ENCODE data around the gene ZNF764.
"Not testable (repeated sequence)": the region's sequence is repeated elsewhere in the genome, so short reads cannot be mapped to it uniquely, and the experiment has no call there.

The ZNF764 gene

DNA sequence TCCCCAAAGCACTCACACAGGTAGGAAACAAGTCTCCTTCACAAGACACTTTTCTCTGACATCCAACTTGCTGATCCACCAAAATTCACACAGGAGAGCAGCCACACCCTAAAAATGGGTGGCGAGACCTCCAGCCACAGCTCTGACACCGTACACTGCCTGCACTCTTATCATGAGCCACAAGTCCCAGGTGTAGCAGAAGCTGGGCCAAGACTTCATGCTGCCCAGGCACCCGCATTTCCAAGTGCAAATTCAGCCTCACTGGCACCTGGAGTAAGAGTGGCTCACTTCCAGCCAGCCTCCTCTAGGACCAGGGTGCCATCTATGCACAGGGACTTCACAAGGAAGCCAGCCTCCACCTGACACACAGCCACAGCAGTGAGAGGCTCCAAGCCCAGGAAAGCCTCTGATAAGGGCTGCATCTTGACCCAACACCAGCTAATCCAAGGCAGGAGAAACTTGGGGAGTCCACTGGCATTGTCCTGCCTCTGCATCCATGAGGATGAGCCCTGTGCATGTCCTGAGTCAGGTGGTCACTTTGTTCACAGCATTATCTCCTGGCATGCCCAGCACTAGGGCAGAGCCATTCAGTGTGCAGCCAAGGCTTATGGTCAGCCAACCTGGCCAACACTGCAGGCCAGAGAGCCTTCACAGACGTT is 29.2 kb downstream of the ZNF764 start:
- DNase-seq, result no peak

GRCh38 chr16:30527635-30528178 is 30.5 kb downstream of the ZNF764 start:
- DNase-seq, result peak in 7 of 58 donors; percentile 24 to 65 (median 39)

DNA sequence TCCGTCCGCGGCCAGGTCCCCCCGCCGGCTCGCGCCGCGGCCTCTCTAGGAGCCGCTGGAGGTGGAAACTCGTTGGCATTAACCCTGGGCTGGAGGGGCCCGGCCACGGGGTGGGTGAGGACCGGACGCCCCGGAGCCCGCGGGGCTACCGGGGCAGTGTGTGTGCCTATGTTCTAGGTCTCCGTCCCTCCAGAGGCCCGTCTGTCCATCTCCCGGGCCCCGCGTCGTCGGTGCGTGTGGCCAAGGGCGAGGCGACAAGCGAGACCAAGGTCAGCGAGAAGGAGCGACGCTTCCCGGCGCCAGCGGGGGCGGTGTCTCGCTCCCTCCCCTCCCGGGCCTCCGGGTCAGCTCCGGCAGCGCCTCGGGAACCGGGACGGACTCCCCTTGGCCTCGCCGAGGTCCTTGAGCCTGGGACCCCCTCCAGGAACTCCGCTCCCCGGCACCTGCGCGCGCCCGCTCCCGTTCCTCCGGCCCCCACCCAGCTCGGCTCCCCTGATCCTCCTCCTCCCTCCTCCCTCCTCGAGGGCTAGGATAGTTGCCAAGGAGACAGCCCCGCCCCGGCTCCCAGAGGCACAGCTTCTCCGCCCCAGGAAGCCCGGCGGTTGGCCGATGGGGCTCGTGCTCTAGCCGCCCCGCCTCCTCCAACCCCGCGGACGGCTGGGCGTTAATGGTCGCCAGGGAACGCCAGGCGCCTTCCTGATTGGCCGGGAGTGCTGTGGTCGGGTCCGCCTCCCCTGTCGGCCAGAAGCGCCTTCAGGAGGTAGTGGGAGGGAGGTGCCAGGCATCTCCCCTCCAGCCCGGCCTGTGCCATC is 31.1 kb downstream of the ZNF764 start:
- peak; percentile 87 to 99 (median 97) for DNase-seq

DNA sequence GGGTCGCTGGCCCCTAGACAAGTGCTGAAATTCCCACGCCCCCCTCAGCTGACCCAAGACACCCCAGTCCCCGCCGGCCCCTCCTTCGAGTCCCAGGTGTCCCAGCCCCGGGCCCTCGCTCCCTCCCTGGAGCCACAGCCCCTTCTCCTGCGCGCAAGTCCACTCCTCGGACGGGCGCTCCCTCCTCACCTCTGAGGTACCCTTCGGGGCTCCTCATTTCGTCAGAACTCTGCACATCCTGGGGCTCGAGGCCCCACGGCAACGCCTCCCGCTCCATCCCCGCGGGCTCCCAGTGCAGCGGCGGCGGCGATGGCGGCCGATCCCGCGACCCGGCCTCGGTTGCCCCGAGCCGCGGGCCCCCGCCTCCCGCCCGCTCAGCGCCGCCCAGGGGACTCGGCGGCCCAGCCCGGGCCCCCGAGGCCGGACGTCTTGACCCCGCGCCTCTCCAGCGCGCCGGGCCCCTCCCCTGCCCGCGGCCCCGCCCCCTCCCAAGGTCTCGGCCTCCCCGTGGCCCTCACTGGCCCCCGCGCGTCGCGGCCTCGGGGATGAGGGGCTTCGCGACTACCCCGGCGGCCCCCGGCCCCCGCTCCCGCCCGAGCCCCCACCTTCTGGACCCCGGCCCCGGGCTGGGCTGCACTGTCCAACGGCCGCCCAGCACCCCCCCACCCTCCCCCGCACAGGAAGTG is 31.9 kb downstream of the ZNF764 start, which contains the start of gene ZNF768:
ZNF768 (minus strand) TSS at position 430 of the 686 bp plus-strand sequence; CDS start at position 277, 153 bp downstream.
- peak in 31 of 58 donors; percentile 29 to 87 (median 72) for DNase-seq

DNA sequence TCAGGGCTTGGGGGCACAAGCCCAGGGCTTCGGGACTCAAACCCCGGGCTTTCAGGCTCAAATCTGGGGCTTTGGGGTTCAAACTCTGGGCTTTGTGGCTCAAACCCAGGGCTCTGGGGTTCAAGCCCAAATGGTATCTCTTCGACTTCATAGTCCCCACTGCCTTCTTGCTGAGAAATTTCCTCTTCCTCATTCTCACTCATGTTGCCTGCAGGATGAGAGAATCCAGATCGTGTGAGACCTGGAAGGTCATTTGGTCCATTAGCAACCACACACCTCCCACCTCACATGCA is 32.4 kb downstream of the ZNF764 start:
- no peak for DNase-seq

DNA sequence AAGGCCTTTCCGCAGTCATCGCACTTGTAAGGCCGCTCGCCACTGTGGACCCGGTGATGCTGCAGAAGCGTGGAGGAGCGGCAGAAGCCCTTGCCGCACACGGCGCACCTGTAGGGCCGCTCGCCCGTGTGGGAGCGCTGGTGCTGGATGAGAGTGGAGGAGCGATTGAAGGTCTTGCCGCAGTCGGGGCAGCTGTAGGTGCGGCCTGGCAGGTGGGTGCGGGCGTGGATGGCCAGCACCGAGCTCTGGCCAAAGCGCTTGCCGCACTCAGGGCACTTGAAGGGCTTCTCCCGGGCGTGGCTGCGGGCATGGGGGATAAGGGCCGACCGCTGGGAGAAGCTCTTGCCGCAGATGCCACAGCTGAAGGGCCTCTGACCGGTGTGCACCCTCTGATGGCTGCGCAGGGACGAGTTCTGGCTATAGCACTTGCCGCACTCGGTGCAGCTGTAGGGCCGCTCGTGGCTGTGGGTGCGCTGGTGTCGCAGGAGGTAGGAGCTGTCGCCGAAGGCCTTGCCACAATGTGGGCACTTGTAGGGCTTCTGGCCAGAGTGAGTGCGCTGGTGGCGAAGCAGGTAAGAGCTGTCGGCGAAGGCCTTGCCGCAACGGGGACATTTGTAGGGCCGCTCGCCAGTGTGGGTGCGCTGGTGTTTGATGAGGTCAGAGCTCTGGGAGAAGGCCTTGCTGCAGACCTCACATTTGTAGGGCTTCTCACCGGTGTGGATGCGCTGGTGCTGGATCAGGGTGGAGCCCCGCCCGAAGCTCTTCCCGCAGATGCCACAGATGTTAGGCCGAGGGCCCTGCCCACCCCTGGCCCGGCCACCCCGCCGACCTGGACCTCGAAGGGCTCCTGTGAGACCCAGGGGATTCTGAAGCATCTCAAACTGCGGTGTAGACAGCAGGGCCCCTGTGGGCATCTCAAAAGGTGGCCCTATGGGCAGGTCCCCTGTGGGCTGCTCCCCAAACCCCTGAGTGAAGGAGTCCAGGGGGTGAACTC is 33.3 kb downstream of the ZNF764 start:
- DNase-seq, result no peak

DNA sequence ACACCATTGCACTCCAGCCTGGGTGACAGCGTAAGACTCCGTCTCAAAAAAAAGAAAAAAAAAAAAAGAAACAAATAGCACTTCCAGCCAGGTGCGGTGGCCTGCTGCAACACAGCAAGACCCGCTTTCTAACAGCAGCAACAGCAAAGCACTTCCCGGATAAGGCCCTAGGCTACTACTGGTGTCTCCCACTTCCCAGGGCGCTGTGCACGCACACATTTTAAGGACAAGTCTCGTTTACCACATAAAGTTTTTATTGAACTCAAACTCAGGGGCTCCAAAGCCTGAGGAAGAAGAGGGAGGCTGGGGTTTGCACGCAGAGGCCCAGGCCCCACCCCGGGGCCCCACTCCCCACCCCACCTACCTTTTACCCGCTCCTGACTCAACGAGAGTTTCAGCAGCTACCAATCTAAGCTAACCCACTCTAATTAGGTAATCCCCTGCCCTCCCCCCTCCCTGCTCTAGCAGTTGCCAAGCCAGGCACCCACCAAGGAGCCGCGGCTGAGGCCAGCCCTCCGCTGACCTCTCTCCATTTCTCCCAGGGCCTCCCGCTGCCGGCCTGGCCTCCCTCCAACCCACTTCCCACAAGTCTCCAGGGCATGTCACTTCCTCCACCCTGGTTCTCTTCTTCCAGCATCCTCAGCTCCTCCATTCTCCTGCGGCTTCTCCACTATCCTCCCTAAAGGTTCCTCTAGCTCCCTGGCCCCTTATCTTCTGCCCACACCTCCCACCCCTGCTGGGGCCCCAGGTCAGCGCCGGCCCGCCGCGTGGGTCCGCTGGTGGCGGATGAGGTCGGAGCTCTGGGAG is 34.2 kb downstream of the ZNF764 start:
- DNase-seq, result peak in 2 of 58 donors; percentile 9 to 18

- not testable (repeated sequence) for DNase-seq
Observed at GRCh38 chr16:30522702-30523463, 35.3 kb downstream of the ZNF764 start.

DNA sequence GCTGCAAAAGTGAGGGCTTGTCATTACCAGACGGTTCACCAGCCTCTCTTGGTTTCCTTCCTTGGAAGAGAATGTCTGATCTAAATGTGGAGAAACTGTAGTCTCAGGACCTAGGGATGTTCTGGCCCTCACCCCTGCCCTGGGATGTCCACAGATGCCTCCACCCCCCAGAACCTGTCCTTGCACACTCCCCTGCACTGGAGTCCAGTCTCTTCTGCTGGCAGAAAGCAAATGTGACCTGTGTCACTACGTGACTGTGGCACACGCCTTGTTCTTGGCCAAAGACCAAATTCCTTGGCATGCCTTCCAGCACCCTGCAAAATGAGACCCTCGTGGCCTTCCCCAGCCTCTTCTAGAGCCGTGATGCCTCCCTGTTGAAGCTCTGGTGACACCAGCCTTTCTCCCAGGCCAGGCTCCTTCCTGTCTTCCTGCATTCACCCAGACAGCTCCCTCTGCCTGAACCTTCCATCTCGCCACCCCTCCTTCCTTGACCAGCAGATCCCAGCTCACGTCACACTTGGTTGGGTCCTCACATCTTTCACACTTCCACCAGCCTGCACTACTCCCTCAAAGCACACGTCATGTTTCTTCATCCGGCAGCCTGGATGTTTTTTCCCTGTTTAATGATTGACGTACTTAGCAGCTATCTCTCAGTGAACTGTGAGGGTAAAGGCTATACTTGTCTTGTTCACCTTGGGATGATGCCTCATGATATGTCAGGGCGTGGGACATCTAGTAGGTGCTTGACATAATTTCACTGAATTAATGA is 36.1 kb downstream of the ZNF764 start:
- no peak for DNase-seq

- DNase-seq, result no peak
Observed at GRCh38 chr16:30521476-30521872, 36.7 kb downstream of the ZNF764 start.

- DNase-seq, result no peak
Observed at GRCh38 chr16:30519120-30520049, 38.8 kb downstream of the ZNF764 start.

- no peak for DNase-seq
Observed at GRCh38 chr16:30518552-30518951, 39.6 kb downstream of the ZNF764 start.

GRCh38 chr16:30515275-30515674 is 42.9 kb downstream of the ZNF764 start:
- no peak for DNase-seq

DNA sequence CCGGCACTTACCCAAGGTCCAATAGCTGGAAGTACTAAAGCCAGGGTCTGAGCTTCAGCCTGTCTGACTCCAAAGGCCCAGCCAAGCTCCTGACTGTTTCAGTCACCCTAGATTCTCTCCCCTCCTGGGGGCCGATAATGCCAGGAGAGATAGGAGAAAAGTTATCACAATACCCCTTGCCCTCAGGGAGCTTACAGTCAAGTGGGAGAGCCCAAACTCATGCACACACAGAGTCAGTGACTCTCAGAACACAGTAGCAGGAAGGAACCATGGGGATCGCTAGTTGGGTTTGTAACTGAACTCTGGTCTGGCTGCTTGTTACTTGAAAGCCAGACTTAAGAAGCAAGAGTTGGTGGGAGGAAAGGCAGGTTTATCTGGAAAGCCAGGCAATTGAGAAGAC is 46.7 kb downstream of the ZNF764 start:
- DNase-seq, result no peak

GRCh38 chr16:30510376-30510938 is 47.7 kb downstream of the ZNF764 start:
- no peak for DNase-seq

- DNase-seq, result no peak
Observed at GRCh38 chr16:30509081-30509765, 49.0 kb downstream of the ZNF764 start.

Data from anterior cingulate cortex (tissue), 58 donors.